GM12891 (cell line): ENCODE results near the gene ZMIZ1.

Experiments
- PAX5 ChIP-seq: IDR thresholded peaks from 2 replicates; pipeline ENCODE4 v1.6.1; 2011; ENCODE audit warnings: low read length, moderate library complexity, mild to moderate bottlenecking; ENCODE audit not compliant: insufficient read depth, severe bottlenecking
- POLR2A ChIP-seq: IDR thresholded peaks from 2 replicates; pipeline ENCODE4 v1.6.1; 2011; ENCODE audit warnings: low read depth, low read length, control low read depth
- POLR2AphosphoS5 ChIP-seq: IDR thresholded peaks from 2 replicates; pipeline ENCODE4 v1.6.1; 2011; ENCODE audit warnings: low read depth, low read length, control low read depth
- POU2F2 ChIP-seq: IDR thresholded peaks from 2 replicates; pipeline ENCODE4 v1.6.1; 2011; ENCODE audit warnings: low read depth, mild to moderate bottlenecking, control low read depth, low read length, moderate library complexity
- SPI1 ChIP-seq: IDR thresholded peaks from 2 replicates; pipeline ENCODE4 v1.6.1; 2011; ENCODE audit warnings: low read depth, low read length, control low read depth
- TAF1 ChIP-seq: IDR thresholded peaks from 2 replicates; pipeline ENCODE4 v1.6.1; 2011; ENCODE audit warnings: low read depth, low read length, control low read depth

DNA sequence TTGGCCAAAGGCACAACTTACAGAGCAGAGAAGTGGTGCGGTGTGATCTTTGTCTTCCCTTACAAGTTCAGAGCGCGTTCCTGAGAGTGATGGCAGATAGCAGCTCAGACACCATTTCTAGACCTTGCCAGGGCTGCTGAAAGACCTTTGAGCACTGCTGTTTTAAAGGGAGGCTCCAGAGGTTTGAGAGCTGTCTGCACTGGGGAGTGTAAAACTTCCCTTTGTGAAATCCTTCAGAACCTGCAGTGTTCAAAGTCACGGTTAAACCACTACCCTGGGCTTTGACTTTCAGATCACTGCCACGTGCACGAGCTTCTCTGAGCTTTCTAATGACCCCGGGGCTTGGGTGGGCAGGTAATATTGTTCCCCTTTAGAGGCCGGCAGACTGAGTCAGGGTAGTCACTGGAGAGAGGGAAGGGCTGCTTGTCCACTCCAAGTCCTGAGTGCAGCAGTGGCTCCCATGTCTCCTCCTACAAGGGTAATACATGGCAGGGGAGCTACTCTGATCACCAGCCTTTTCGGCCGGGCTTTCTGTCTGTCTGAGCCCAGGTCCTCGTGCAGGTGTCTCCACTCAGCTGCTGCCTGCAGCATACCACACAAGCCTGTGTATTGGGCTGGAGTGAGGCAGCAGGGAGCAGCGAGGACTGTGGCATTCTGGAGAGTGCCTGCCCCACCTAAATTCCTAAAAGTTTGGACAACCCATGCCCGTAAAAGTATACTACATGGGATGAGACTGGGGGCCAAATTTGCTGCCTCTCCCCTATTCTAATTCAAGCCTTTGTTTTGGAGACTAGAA lies 63.3 kb downstream of the ZMIZ1 start:
- no peak for TF ChIP-seq POLR2A
- TF ChIP-seq POLR2AphosphoS5 = no peak
- TF ChIP-seq SPI1 = no peak
- TF ChIP-seq TAF1 = no peak
- TF ChIP-seq POU2F2 = no peak
- no peak for TF ChIP-seq PAX5
